HCT116 (cell line): ENCODE data around the gene MAP3K5. TPM values are rescaled to one million over a fixed set of nuclear protein-coding genes. Genes with fewer than 3 reads are reported as not detected.

Source experiments
- ATAC-seq: fragments of 200-7000 bp; cut with Tn5 transposase; 2 replicates; pipeline ENCODE4 v1.9.1; 2020; ENCODE audit warnings: mild to moderate bottlenecking, moderate library complexity
- BruUV-seq: library from RNA; stranded (reverse); fragments of 400-500 nt; replicated peaks from 2 replicates; lab custom pipeline; 2021; lab: Mats Ljungman, UMichigan
- CTCF ChIA-PET: fragments of 300-600 bp; sonication (Branson Sonifier 250); formaldehyde crosslinking; loops from one replicate; lab custom pipeline; 2021; ENCODE audit warnings: antibody characterized with exemption; lab: Charles Lee
- POLR2A ChIA-PET: fragments of 300-600, 350-600 bp; sonication (Branson Sonifier 250); formaldehyde crosslinking; loops from one replicate; lab custom pipeline; 2021; ENCODE audit warnings: antibody characterized with exemption; lab: Charles Lee
- RAD21 ChIA-PET, 2 experiments: fragments of 300-600 bp; sonication (Branson Sonifier 250); formaldehyde crosslinking; loops; one replicate each; lab custom pipeline; 2023; ENCODE audit warnings: low total read pairs in 2 of 2; ENCODE audit not compliant: uncharacterized antibody in 2 of 2, unreplicated experiment in 2 of 2, low non-redundant PET in 1 of 2; lab: Charles Lee
- DNase-seq: peaks from one replicate; pipeline ENCODE4 v3.0.0-alpha.2; 2010; ENCODE audit warnings: low read depth, low spot score
- H2AFZ ChIP-seq: fragments of 200-600 bp; shearing (Covaris generic), sonication (generic); 2 replicates; pipeline ENCODE4 v1.6.1; 2017; ENCODE audit warnings: low read depth, mixed run types, mixed read lengths, antibody characterized with exemption, low read length; ENCODE audit not compliant: poor library complexity, severe bottlenecking
- H3K27ac ChIP-seq: 2 replicates; pipeline ENCODE4 v1.5.1; 2012; ENCODE audit warnings: low read depth, low read length
- H3K27me3 ChIP-seq: fragments of 200-600 bp; sonication (generic); 2 replicates; pipeline ENCODE4 v1.6.1; 2016; ENCODE audit warnings: mixed run types, low read length, mixed read lengths; ENCODE audit not compliant: insufficient read depth
- H3K36me3 ChIP-seq, 2 experiments: fragments of 200-500 bp in 1 of 2; fragments of 200-600 bp in 1 of 2; sonication (Bioruptor generic) in 1 of 2; sonication (generic) in 1 of 2; 2 replicates each; pipeline versions ENCODE4 v1.5.1 to v1.6.1; 2014 to 2016; ENCODE audit warnings: low read length in 2 of 2, inconsistent platforms in 1 of 2, mixed read lengths in 1 of 2, mixed run types in 1 of 2; ENCODE audit not compliant: insufficient read depth in 2 of 2, control insufficient read depth in 1 of 2
- H3K4me1 ChIP-seq, 2 experiments: fragments of 200-600 bp in 1 of 2; sonication (generic) in 1 of 2; 2 replicates each; pipeline versions ENCODE4 v1.5.1 to v1.6.1; 2012 to 2017; ENCODE audit warnings: low read length in 2 of 2, inconsistent platforms in 1 of 2, mild to moderate bottlenecking in 1 of 2, mixed read lengths in 1 of 2, mixed run types in 1 of 2, moderate library complexity in 1 of 2; ENCODE audit not compliant: insufficient read depth in 2 of 2, control insufficient read depth in 1 of 2
- H3K4me2 ChIP-seq: fragments of 200-600 bp; sonication (generic); 2 replicates; pipeline ENCODE4 v1.6.1; 2017; ENCODE audit warnings: mixed run types, low read length, mixed read lengths
- H3K4me3 ChIP-seq, 2 experiments: fragments of 200-600 bp in 1 of 2; sonication (generic) in 1 of 2; replicated peaks in 1 of 2; 2 replicates each; pipeline ENCODE4 v1.5.1; 2011 to 2016; ENCODE audit warnings: low read length in 2 of 2, control low read depth in 1 of 2, low read depth in 1 of 2, mild to moderate bottlenecking in 1 of 2, mixed read lengths in 1 of 2, mixed run types in 1 of 2
- H3K79me2 ChIP-seq: fragments of 200-600 bp; sonication (generic); 2 replicates; pipeline ENCODE4 v1.6.1; 2017; ENCODE audit warnings: mild to moderate bottlenecking, mixed run types, low read length, moderate library complexity, mixed read lengths; ENCODE audit not compliant: insufficient read depth
- H3K9ac ChIP-seq: fragments of 200-600 bp; sonication (generic); 2 replicates; pipeline ENCODE4 v1.6.1; 2016; ENCODE audit warnings: low read length, mixed read lengths
- H3K9me2 ChIP-seq: fragments of 200-600 bp; sonication (generic), shearing (Covaris generic); 2 replicates; pipeline ENCODE4 v1.6.1; 2017; ENCODE audit warnings: mixed run types, mild to moderate bottlenecking, moderate library complexity; ENCODE audit not compliant: insufficient read depth
- H3K9me3 ChIP-seq, 2 experiments: fragments of 200-500 bp in 1 of 2; fragments of 200-600 bp in 1 of 2; sonication (Bioruptor generic) in 1 of 2; sonication (generic) in 1 of 2; 2 replicates each; pipeline ENCODE4 v1.6.1; 2014 to 2017; ENCODE audit warnings: low read length in 2 of 2, mixed read lengths in 2 of 2, inconsistent platforms in 1 of 2, low read depth in 1 of 2, mild to moderate bottlenecking in 1 of 2, mixed run types in 1 of 2, moderate library complexity in 1 of 2; ENCODE audit not compliant: control insufficient read depth in 1 of 2, insufficient read depth in 1 of 2
- H4K20me1 ChIP-seq: fragments of 200-600 bp; sonication (generic), shearing (Covaris generic); 2 replicates; pipeline ENCODE4 v1.6.1; 2017; ENCODE audit warnings: mixed run types, mild to moderate bottlenecking, moderate library complexity; ENCODE audit not compliant: insufficient read depth
- EGR1 ChIP-seq: IDR thresholded peaks from 2 replicates; pipeline ENCODE4 v1.6.1; 2012; ENCODE audit warnings: low read depth
- ELF1 ChIP-seq: IDR thresholded peaks from 2 replicates; pipeline ENCODE4 v1.6.1; 2012; ENCODE audit warnings: low read depth, borderline replicate concordance
- EZH2 ChIP-seq: fragments of 200-600 bp; sonication (generic); IDR thresholded peaks from 2 replicates; pipeline ENCODE4 v1.6.1; 2017; ENCODE audit warnings: antibody characterized with exemption, mixed run types
- EZH2phosphoT487 ChIP-seq: fragments of 200-600 bp; IDR thresholded peaks from 2 replicates; pipeline ENCODE4 v1.6.1; 2018; ENCODE audit warnings: antibody characterized with exemption, borderline replicate concordance
- FOSL1 ChIP-seq: IDR thresholded peaks from 2 replicates; pipeline ENCODE4 v1.6.1; 2012; ENCODE audit warnings: low read depth
- JUND ChIP-seq: IDR thresholded peaks from 2 replicates; pipeline ENCODE4 v1.6.1; 2012
- POLR2A ChIP-seq: IDR thresholded peaks from 2 replicates; pipeline ENCODE4 v1.7.0; 2011; ENCODE audit warnings: borderline replicate concordance; ENCODE audit not compliant: insufficient read depth, insufficient read length; ENCODE audit errors: extremely low read depth
- POLR2AphosphoS5 ChIP-seq: IDR thresholded peaks from 2 replicates; pipeline ENCODE4 v1.6.1; 2011; ENCODE audit warnings: mild to moderate bottlenecking, low read depth, low read length, moderate library complexity
- RAD21 ChIP-seq: IDR thresholded peaks from 2 replicates; pipeline ENCODE4 v1.6.1; 2012; ENCODE audit warnings: low read depth, mild to moderate bottlenecking
- SIN3A ChIP-seq: IDR thresholded peaks from 2 replicates; pipeline ENCODE4 v1.6.1; 2012; ENCODE audit warnings: low read depth
- SP1 ChIP-seq: IDR thresholded peaks from 2 replicates; pipeline ENCODE4 v1.6.1; 2012; ENCODE audit warnings: low read depth
- SRF ChIP-seq: IDR thresholded peaks from 2 replicates; pipeline ENCODE4 v1.6.1; 2012; ENCODE audit warnings: low read depth
- TCF7L2 ChIP-seq: IDR thresholded peaks from 2 replicates; pipeline ENCODE4 v1.7.0; 2011; ENCODE audit warnings: borderline replicate concordance, inconsistent platforms; ENCODE audit not compliant: insufficient read depth, insufficient read length; ENCODE audit errors: extremely low read depth
- ZNF274 ChIP-seq: fragments of 200-500 bp; sonication (Bioruptor generic); IDR thresholded peaks from 2 replicates; pipeline ENCODE4 v1.6.1; 2014; ENCODE audit warnings: mild to moderate bottlenecking, low read depth, low read length, inconsistent platforms
- intact Hi-C: fragments of 100-400 bp; cut with micrococcal nuclease; formaldehyde crosslinking; loops from 2 replicates; pipeline ENCODE4 v1.10.0; 2022
- total RNA-seq: library from RNA; stranded (reverse); gene quantifications from one replicate; pipeline ENCODE4 v1.2.1, GENCODE V29; 2021; ENCODE audit not compliant: unreplicated experiment
- TF ChIP-seq, protein P1 (sequence below), 3 experiments: fragments of 200-600 bp in 1 of 3; sonication (generic) in 1 of 3; IDR thresholded peaks in 2 of 3; conservative IDR thresholded peaks in 1 of 3; 2 replicates each; pipeline ENCODE4 v1.5.1; 2012 to 2017; ENCODE audit warnings: low read depth in 2 of 3, low read length in 2 of 3, antibody characterized with exemption in 1 of 3, borderline replicate concordance in 1 of 3, control low read depth in 1 of 3, mild to moderate bottlenecking in 1 of 3, mixed read lengths in 1 of 3, mixed run types in 1 of 3, moderate library complexity in 1 of 3; ENCODE audit not compliant: insufficient read depth in 1 of 3
- TF ChIP-seq, protein P2 (sequence below): IDR thresholded peaks from 2 replicates; pipeline ENCODE4 v1.6.1; 2012
- TF ChIP-seq, protein P3 (sequence below): IDR thresholded peaks from 2 replicates; pipeline ENCODE4 v1.6.1; 2012; ENCODE audit warnings: low read depth

Gene MAP3K5
- total RNA-seq, 1 experiment from 2014 or later, result 11.8 TPM

DNA sequence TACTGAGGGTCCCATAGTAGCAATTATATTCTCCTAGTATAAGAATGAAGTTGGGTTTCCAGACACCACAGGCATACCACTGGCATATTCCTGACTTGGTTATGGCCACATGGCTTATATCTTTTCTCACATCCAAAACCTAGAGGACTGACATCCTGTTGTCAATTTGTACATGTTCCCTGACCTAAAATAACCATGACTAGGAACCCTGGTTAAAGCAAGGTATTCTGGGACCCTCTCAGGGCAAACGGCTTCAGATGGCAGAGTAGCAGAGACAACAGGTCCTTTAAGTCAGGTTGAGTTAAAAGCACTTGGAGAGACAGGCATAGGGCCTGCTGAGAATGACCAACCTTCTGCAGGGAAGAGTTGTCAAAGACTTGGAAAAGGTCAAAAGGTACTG lies 12.6 kb downstream of the MAP3K5 start:
- H3K4me3 ChIP-seq, result no peak overlapping the region
- intact Hi-C loops, result no loop called here
- ATAC-seq (no peak), DNase-seq (no peak)
- RAD21 ChIA-PET, result no interaction called here
- no peaks in the 10 kb centered on the region for H3K9me2 ChIP-seq
- no peaks in the 10 kb centered on the region for H3K27me3 ChIP-seq
- POLR2A ChIA-PET, result no interaction called here
- no peaks in the 10 kb centered on the region for H3K36me3 ChIP-seq
- H3K79me2 ChIP-seq, result peaks cover 25% of the 10 kb centered on the region; the same call in 1 of the 2 replicates
- no TSS peak for BruUV-seq
- CTCF ChIA-PET, result no interaction called here
- H2AFZ ChIP-seq, result no peak overlapping the region
- no peak overlapping the region for H3K9ac ChIP-seq
- peaks cover 16 to 40% of the 10 kb centered on the region in 2 experiments for H3K4me1 ChIP-seq
- no peaks in the 10 kb centered on the region for H3K9me3 ChIP-seq
- no peak overlapping the region for H3K4me2 ChIP-seq
- no peaks in the 10 kb centered on the region for H4K20me1 ChIP-seq
- no peak overlapping the region for H3K27ac ChIP-seq
- no peak for TF ChIP-seq POLR2AphosphoS5
- no peak for TF ChIP-seq POLR2A
- TF ChIP-seq, protein P1, sequence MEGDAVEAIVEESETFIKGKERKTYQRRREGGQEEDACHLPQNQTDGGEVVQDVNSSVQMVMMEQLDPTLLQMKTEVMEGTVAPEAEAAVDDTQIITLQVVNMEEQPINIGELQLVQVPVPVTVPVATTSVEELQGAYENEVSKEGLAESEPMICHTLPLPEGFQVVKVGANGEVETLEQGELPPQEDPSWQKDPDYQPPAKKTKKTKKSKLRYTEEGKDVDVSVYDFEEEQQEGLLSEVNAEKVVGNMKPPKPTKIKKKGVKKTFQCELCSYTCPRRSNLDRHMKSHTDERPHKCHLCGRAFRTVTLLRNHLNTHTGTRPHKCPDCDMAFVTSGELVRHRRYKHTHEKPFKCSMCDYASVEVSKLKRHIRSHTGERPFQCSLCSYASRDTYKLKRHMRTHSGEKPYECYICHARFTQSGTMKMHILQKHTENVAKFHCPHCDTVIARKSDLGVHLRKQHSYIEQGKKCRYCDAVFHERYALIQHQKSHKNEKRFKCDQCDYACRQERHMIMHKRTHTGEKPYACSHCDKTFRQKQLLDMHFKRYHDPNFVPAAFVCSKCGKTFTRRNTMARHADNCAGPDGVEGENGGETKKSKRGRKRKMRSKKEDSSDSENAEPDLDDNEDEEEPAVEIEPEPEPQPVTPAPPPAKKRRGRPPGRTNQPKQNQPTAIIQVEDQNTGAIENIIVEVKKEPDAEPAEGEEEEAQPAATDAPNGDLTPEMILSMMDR (IDR thresholded peaks at IDR 0.05 in 2 of 3, conservative IDR thresholded peaks at IDR 0.05 in 1 of 3; ENCODE audit: borderline replicate concordance in 1 of 3, insufficient read depth in 1 of 3, low read depth in 2 of 3, low read length in 2 of 3), result no peak
- TF ChIP-seq EGR1, result no peak
- TF ChIP-seq, protein P2, sequence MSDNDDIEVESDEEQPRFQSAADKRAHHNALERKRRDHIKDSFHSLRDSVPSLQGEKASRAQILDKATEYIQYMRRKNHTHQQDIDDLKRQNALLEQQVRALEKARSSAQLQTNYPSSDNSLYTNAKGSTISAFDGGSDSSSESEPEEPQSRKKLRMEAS, result no peak
- TF ChIP-seq TCF7L2, result no peak
- no peak for TF ChIP-seq SP1
- TF ChIP-seq EZH2phosphoT487, result no peak
- no peak for TF ChIP-seq EZH2
- TF ChIP-seq ELF1, result no peak
- TF ChIP-seq, protein P3, sequence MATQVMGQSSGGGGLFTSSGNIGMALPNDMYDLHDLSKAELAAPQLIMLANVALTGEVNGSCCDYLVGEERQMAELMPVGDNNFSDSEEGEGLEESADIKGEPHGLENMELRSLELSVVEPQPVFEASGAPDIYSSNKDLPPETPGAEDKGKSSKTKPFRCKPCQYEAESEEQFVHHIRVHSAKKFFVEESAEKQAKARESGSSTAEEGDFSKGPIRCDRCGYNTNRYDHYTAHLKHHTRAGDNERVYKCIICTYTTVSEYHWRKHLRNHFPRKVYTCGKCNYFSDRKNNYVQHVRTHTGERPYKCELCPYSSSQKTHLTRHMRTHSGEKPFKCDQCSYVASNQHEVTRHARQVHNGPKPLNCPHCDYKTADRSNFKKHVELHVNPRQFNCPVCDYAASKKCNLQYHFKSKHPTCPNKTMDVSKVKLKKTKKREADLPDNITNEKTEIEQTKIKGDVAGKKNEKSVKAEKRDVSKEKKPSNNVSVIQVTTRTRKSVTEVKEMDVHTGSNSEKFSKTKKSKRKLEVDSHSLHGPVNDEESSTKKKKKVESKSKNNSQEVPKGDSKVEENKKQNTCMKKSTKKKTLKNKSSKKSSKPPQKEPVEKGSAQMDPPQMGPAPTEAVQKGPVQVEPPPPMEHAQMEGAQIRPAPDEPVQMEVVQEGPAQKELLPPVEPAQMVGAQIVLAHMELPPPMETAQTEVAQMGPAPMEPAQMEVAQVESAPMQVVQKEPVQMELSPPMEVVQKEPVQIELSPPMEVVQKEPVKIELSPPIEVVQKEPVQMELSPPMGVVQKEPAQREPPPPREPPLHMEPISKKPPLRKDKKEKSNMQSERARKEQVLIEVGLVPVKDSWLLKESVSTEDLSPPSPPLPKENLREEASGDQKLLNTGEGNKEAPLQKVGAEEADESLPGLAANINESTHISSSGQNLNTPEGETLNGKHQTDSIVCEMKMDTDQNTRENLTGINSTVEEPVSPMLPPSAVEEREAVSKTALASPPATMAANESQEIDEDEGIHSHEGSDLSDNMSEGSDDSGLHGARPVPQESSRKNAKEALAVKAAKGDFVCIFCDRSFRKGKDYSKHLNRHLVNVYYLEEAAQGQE, result no peak
- no peak for TF ChIP-seq ZNF274
- no peak for TF ChIP-seq FOSL1
- no peak for TF ChIP-seq SIN3A
- TF ChIP-seq SRF, result no peak
- no peak for TF ChIP-seq JUND
- TF ChIP-seq RAD21, result no peak
